Liver (tissue), 3 donors: Measurements from ENCODE around the gene INPP5B.

Experiments used
- CTCF ChIP-seq: fragments of 150-350 bp; IDR thresholded peaks from 2 replicates; pipeline ENCODE4 v1.5.1; 2017; ENCODE audit warnings: improper control_type of control experiment, low read depth, low read length; ENCODE audit not compliant: missing input control
- FOXA2 ChIP-seq: IDR thresholded peaks from 2 replicates; pipeline ENCODE4 v1.6.1; 2016; ENCODE audit warnings: antibody characterized with exemption
- TAF1 ChIP-seq: conservative IDR thresholded peaks from 2 replicates; pipeline ENCODE4 v1.6.1; 2016; ENCODE audit warnings: antibody characterized with exemption, mild to moderate bottlenecking
- TF ChIP-seq, protein P1 (sequence below): IDR thresholded peaks from 2 replicates; pipeline ENCODE4 v1.6.1; 2016; ENCODE audit warnings: antibody characterized with exemption
- donor health status: healthy.
- donor health status: healthy.

- TF ChIP-seq TAF1: no peak
- TF ChIP-seq, protein P1, sequence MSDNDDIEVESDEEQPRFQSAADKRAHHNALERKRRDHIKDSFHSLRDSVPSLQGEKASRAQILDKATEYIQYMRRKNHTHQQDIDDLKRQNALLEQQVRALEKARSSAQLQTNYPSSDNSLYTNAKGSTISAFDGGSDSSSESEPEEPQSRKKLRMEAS: no peak
- TF ChIP-seq CTCF: no peak
- no peak for TF ChIP-seq FOXA2
Measured at GRCh38 chr1:37965301-37965700, 18.4 kb upstream of the INPP5B start.
